Pancreas (tissue), 10 donors: ENCODE data around the gene SUPT3H. TPM values are rescaled to one million over a fixed set of nuclear protein-coding genes. Genes with fewer than 3 reads are reported as not detected.

Experiments
- ATAC-seq, 4 donors: fragments of 200-7000 bp; cut with Tn5 transposase; one replicate each; pipeline versions ENCODE4 v1.8.0 to v1.9.1; 2020; ENCODE audit warnings: mild to moderate bottlenecking in 4 of 4, moderate library complexity in 4 of 4
- DNase-seq, 6 donors: peaks; one replicate each; pipeline ENCODE4 v3.0.0-alpha.2; 2020
- FAIRE-seq: peaks from 2 replicates; lab custom pipeline; 2012; peaks lifted over from hg19 to GRCh38; lab: Jason Lieb, UNC
- H3K27ac ChIP-seq, 4 donors: fragments of 200-600 bp; sonication (generic); 1 replicate in 3 of 4; 2 replicates in 1 of 4; pipeline versions ENCODE4 v1.5.0 to v1.8.0; 2020
- H3K27me3 ChIP-seq, 4 donors: fragments of 200-600 bp; one replicate each; pipeline ENCODE4 v1.8.0; 2021
- H3K36me3 ChIP-seq, 3 donors: fragments of 200-600 bp; sonication (generic) in 1 of 3; one replicate each; pipeline versions ENCODE4 v1.5.0 to v1.8.0; 2020 to 2021
- H3K4me1 ChIP-seq, 3 donors: fragments of 200-600 bp; one replicate each; pipeline ENCODE4 v1.8.0; 2021
- H3K4me3 ChIP-seq, 4 donors: fragments of 200-600 bp; sonication (generic) in 2 of 4; one replicate each; pipeline versions ENCODE4 v1.5.0 to v1.8.0; 2020 to 2021
- H3K9me3 ChIP-seq, 4 donors: fragments of 200-600 bp; one replicate each; pipeline ENCODE4 v1.8.0; 2021
- WGBS, 2 donors: extraction: QIAGEN DNeasy Blood & Tissue Kit; methylation state at CpG; one replicate each; pipeline ENCODE4 v1.1.7; 2013; 5-methylcytosine and 5-hydroxymethylcytosine counted together
- intact Hi-C, 3 donors: fragments of 100-400 bp; cut with DNase I; formaldehyde crosslinking; loops; one replicate each; pipeline versions ENCODE4 v1.11.1 to v1.14.2; 2022
- polyA plus RNA-seq, 2 donors: library from polyadenylated mRNA; stranded (reverse); fragments of 200-250 nt; gene quantifications; one replicate each; pipeline ENCODE4 v1.2.3, GENCODE V29; 2013
- total RNA-seq, 6 donors: library from RNA; stranded (reverse); fragmentation: NEBNext Ultra II Directional in 4 of 6; extraction: Animal tissue kit (Norgen Biotek cat#: 25700) in 4 of 6; gene quantifications; one replicate each; pipeline versions ENCODE4 v1.2.1 to v1.2.4, GENCODE V29; 2021 to 2023
- TF ChIP-seq, protein P1 (sequence below), 4 donors: fragments of 200-600 bp; sonication (generic) in 3 of 4; IDR thresholded peaks; one replicate each; pipeline versions ENCODE4 v1.5.0 to v1.8.0; 2021; ENCODE audit warnings: antibody characterized with exemption in 4 of 4
- donor health status: healthy with polysubstance abuse.
- donor health status: DM: no; HTN: no; CAD: no; lungs with moderate emphysema.
- donor health status: DM: no; HTN: no; CAD: no.
- donor health status: control.
- donor health status: control.
- donor health status: Bipolar disorder and iron deficiency.
- donor health status: DM: yes; HTN: yes; CAD: no.
- donor health status: DM: no; HTN: no; CAD: no.
- donor health status: DM: no; HTN: no; CAD: no.
- donor health status: DM: yes; HTN: yes; CAD: no.

SUPT3H gene
- total and polyA plus RNA-seq, 8 donors, result 3.6 to 8.0 (median 5.3) TPM

DNA sequence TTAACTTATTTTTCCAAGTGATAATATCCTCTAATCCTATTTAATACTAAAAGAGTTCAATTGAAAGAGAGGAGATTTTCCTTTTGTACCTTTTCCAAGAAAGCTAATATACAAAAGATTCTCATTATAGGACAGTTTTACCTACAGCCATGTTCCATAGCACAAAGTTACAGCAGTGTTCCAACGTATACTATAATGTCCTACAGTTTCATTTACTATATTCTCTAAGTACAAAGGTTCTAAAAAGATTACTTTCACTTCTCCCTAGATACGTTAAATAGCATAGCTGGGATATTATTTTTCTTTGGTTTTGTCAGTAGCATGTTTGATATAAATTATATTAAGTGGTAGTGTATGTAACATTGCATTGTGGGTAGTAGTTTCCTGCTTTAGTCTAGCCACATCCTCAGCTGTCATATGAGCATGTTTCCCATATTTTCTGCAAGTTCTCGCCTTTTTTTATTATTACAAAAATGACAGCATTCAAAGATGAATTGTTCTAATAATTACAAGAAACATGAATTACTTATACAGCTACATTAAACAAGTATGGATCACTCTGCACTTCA, 54.0 kb downstream of the SUPT3H start:
- no peak overlapping the region for H3K4me3 ChIP-seq
- peaks cover 0 to 2% (median 0%) of the 10 kb centered on the region in 4 donors for H3K9me3 ChIP-seq
- peaks cover 0 to 4% (median 0%) of the 10 kb centered on the region in 3 donors for H3K4me1 ChIP-seq
- no peak for ATAC-seq
- no peak overlapping the region for H3K27ac ChIP-seq
- FAIRE-seq, result no peak
- H3K36me3 ChIP-seq, result no peaks in the 10 kb centered on the region
- TF ChIP-seq, protein P1, sequence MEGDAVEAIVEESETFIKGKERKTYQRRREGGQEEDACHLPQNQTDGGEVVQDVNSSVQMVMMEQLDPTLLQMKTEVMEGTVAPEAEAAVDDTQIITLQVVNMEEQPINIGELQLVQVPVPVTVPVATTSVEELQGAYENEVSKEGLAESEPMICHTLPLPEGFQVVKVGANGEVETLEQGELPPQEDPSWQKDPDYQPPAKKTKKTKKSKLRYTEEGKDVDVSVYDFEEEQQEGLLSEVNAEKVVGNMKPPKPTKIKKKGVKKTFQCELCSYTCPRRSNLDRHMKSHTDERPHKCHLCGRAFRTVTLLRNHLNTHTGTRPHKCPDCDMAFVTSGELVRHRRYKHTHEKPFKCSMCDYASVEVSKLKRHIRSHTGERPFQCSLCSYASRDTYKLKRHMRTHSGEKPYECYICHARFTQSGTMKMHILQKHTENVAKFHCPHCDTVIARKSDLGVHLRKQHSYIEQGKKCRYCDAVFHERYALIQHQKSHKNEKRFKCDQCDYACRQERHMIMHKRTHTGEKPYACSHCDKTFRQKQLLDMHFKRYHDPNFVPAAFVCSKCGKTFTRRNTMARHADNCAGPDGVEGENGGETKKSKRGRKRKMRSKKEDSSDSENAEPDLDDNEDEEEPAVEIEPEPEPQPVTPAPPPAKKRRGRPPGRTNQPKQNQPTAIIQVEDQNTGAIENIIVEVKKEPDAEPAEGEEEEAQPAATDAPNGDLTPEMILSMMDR (IDR thresholded peaks at IDR 0.05), result no peak
- intact Hi-C loops, result no loop called here
- H3K27me3 ChIP-seq, result no peaks in the 10 kb centered on the region
- no peak for DNase-seq
- 84 to 86% methylated on average over 3 of the region's 3 CpGs for WGBS, 2 donors

DNA sequence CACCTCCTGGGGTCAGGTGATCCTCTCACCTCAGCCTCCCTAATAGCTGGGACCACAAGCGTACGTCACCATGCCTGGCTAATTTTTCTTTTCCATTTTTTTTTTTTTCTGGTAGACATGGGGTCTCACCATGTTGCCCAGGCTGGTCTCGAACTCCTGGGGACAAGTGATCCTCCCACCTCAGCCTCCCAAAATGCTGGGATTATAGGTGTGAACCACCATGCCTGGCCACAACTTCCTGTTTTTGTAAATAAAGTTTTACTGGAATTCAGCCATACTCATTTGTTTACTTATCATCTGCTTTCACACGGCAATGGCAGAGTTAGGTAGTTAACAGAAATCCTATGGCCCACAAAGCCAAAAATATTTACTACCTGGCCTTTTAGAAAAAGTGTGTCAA, 57.4 kb downstream of the SUPT3H start:
- no peaks in the 10 kb centered on the region for H3K36me3 ChIP-seq
- H3K4me3 ChIP-seq, result no peak overlapping the region
- H3K4me1 ChIP-seq, result peaks cover 0 to 4% (median 0%) of the 10 kb centered on the region in 3 donors
- 76 to 83% methylated on average over 4 of the region's 4 CpGs for WGBS, 2 donors
- FAIRE-seq (no peak), DNase-seq (no peak), ATAC-seq (no peak)
- intact Hi-C loops, result no loop called here
- no peak overlapping the region for H3K27ac ChIP-seq
- H3K27me3 ChIP-seq, result no peaks in the 10 kb centered on the region
- TF ChIP-seq, protein P1 (IDR thresholded peaks at IDR 0.05), result no peak
- peaks cover 0 to 2% (median 0%) of the 10 kb centered on the region in 4 donors for H3K9me3 ChIP-seq

DNA sequence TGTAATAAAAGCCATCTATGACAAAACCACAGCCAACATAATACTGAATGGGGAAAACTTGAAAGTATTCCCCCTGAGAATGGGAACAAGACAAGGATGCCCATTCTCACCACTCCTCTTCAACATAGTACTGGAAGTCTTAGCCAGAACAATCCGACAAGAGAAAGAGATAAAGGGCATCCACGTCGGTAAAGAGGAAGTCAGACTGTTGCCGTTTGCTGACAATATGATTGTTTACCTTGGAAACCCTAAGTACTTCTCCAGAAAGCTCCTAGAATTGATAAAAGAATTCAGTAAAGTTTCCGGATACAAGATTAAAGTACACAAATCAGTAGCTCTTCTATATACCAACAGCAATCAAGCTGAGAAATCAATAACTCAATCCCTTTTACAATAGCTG, 63.6 kb downstream of the SUPT3H start:
- FAIRE-seq (no peak), DNase-seq (no peak), ATAC-seq (no peak)
- H3K27ac ChIP-seq, result no peak overlapping the region
- no peak overlapping the region for H3K4me3 ChIP-seq
- H3K27me3 ChIP-seq, result no peaks in the 10 kb centered on the region
- no peaks in the 10 kb centered on the region for H3K36me3 ChIP-seq
- H3K4me1 ChIP-seq, result no peaks in the 10 kb centered on the region
- WGBS, 2 donors, result 64 to 68% methylated on average over 5 of the region's 5 CpGs
- TF ChIP-seq, protein P1 (IDR thresholded peaks at IDR 0.05), result no peak
- peaks cover 0 to under 1% (median 0%) of the 10 kb centered on the region in 4 donors for H3K9me3 ChIP-seq
- intact Hi-C loops, result no loop called here

DNA sequence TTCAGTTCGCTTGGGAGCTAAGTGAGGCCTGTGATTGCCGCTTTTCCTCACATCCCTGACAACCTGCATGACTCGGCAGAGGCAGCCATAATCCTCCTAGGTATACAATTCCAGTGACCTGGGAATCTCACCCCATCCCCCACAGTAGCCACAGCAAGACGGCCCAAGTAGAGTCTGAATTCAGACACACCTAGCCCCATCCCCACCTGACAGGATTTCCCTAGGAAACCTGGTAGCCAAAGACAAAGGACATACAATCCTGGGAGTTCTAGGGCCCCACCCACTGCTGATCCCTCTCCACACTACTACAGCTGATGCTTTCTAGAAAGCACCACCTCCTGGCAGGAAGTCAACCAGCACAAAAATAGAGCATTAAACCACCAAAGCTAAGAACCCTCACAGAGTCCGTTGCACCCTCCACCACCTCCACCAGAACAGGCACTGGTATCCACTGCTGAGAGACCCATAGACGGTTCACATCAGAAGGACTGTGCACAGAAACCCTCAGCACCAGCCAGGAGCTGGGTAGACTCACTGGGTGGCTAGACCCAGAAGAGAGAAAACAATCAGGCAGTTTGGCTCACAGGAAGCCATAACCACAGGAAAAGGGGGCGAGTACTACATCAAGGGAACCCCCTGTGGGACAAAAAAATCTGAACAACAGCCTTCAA, 67.5 kb downstream of the SUPT3H start:
- DNase-seq (no peak), ATAC-seq (no peak), FAIRE-seq (no peak)
- Histone ChIP-seq H3K36me3 (no peaks in the 10 kb centered on the region), H3K27me3 (no peaks in the 10 kb centered on the region), H3K4me1 (no peaks in the 10 kb centered on the region), H3K4me3 (no peak overlapping the region), H3K9me3 (no peaks in the 10 kb centered on the region), H3K27ac (no peak overlapping the region)
- 89 to 94% methylated on average over 7 of the region's 7 CpGs for WGBS, 2 donors
- TF ChIP-seq, protein P1 (IDR thresholded peaks at IDR 0.05), result no peak
- intact Hi-C loops, result no loop called here

DNA sequence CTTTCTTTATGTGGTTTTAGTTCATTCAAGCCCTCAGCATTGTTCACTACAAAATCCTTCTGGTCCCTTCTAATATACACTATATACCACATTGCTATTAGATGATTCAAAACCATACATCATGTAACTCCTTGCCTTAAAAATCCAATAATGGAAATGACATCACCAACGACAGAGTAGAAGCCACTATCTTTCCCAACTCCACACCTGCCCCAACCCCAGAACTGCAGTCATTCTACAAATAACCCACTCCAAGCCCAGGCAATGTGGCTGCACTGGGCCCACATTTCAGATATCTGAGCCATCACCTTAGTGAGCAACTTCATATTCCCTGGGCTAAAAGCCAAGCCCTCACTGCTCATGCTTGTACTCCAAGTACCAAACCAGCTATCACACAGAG, 72.2 kb downstream of the SUPT3H start:
- H3K36me3 ChIP-seq, result no peaks in the 10 kb centered on the region
- H3K4me3 ChIP-seq, result no peak overlapping the region
- no peak overlapping the region for H3K27ac ChIP-seq
- no peaks in the 10 kb centered on the region for H3K27me3 ChIP-seq
- FAIRE-seq (no peak), ATAC-seq (no peak), DNase-seq (no peak)
- 88 to 94% methylated on average over 1 of the region's 1 CpG for WGBS, 2 donors
- no peaks in the 10 kb centered on the region for H3K9me3 ChIP-seq
- TF ChIP-seq, protein P1 (IDR thresholded peaks at IDR 0.05), result no peak
- intact Hi-C loops, result no loop called here
- no peaks in the 10 kb centered on the region for H3K4me1 ChIP-seq
